HL-60/S4 treated with retinoic acid at 250 ng/mL for 4 days and 3 days (cell line): ENCODE results near the gene ZNF777.
"Not testable (repeated sequence)": the region's sequence is repeated elsewhere in the genome, so short reads cannot be mapped to it uniquely, and the experiment has no call there.

ENCODE experiments used
- in situ Hi-C: fragments of 300-500 bp; cut with MboI; formaldehyde crosslinking; loops from 2 replicates; pipeline ENCODE4 v1.7.0; 2022; ENCODE audit warnings: low sequenced_read_pairs

ZNF777 gene

GRCh38 chr7:149420006-149420405, 40.9 kb downstream of the ZNF777 start:
- in situ Hi-C loops = no loop called here

- in situ Hi-C loops = no loop called here
These were observed 45.3 kb downstream of the ZNF777 start for GRCh38 chr7:149415391-149416071.

- in situ Hi-C loops = no loop called here
These were observed 46.0 kb downstream of the ZNF777 start for GRCh38 chr7:149414745-149415390.

GRCh38 chr7:149414171-149414570, 46.7 kb downstream of the ZNF777 start:
- in situ Hi-C loops = no loop called here

GRCh38 chr7:149413083-149413482, 47.8 kb downstream of the ZNF777 start:
- in situ Hi-C loops = not testable (repeated sequence)

GRCh38 chr7:149409895-149410294, 51.0 kb downstream of the ZNF777 start:
- in situ Hi-C loops = no loop called here

GRCh38 chr7:149404825-149405224, 56.0 kb downstream of the ZNF777 start:
- in situ Hi-C loops = no loop called here

- in situ Hi-C loops = no loop called here
These were observed 56.5 kb downstream of the ZNF777 start for GRCh38 chr7:149404396-149404795.

GRCh38 chr7:149398195-149398820, 62.6 kb downstream of the ZNF777 start:
- in situ Hi-C loops = no loop called here

GRCh38 chr7:149397470-149398043, 63.3 kb downstream of the ZNF777 start:
- in situ Hi-C loops = no loop called here

GRCh38 chr7:149388550-149389335, 72.1 kb downstream of the ZNF777 start:
- in situ Hi-C loops = not testable (repeated sequence)

GRCh38 chr7:149386514-149386913, 74.3 kb downstream of the ZNF777 start:
- in situ Hi-C loops = not testable (repeated sequence)

- in situ Hi-C loops = no loop called here
These were observed 75.5 kb downstream of the ZNF777 start for GRCh38 chr7:149385195-149385950.
